Endothelial cell of umbilical vein (primary cell): Measurements from ENCODE around the gene NHLH2. TPM values are rescaled to one million over a fixed set of nuclear protein-coding genes. Genes with fewer than 3 reads are reported as not detected.

Source experiments
- BruUV-seq: library from RNA; stranded (reverse); fragments of 400-500 nt; replicated peaks from 2 replicates; lab custom pipeline; 2021; lab: Mats Ljungman, UMichigan
- CTCF ChIA-PET: fragments of 300-600, 350-600 bp; sonication (Branson Sonifier 250); formaldehyde crosslinking; loops from one replicate; lab custom pipeline; 2021; ENCODE audit warnings: antibody characterized with exemption, inconsistent platforms; lab: Charles Lee
- POLR2A ChIA-PET: fragments of 300-600, 350-600 bp; sonication (Branson Sonifier 250); formaldehyde crosslinking; loops from one replicate; lab custom pipeline; 2021; ENCODE audit warnings: antibody characterized with exemption, inconsistent platforms; lab: Charles Lee
- DNase-seq: peaks from one replicate; pipeline ENCODE4 v3.0.0-alpha.2; 2011; ENCODE audit warnings: low read depth, low spot score
- FAIRE-seq: peaks from 2 replicates; lab custom pipeline; 2011; peaks lifted over from hg19 to GRCh38; lab: Jason Lieb, UNC
- H2AFZ ChIP-seq: 2 replicates; pipeline ENCODE4 v1.6.0; 2012; ENCODE audit warnings: low read depth, low read length, control low read depth, inconsistent platforms
- H3K27ac ChIP-seq: 2 replicates; pipeline ENCODE4 v1.5.1; 2011; ENCODE audit warnings: low read depth, mild to moderate bottlenecking, control low read depth, low read length, moderate library complexity; ENCODE audit not compliant: insufficient read depth
- H3K27me3 ChIP-seq, 2 experiments: 2 replicates each; pipeline versions ENCODE4 v1.6.0 to v1.6.1; 2011; ENCODE audit warnings: low read length in 2 of 2, mixed read lengths in 1 of 2; ENCODE audit not compliant: control insufficient read depth in 2 of 2, insufficient read depth in 2 of 2
- H3K36me3 ChIP-seq, 2 experiments: 2 replicates in 1 of 2; 3 replicates in 1 of 2; pipeline ENCODE4 v1.5.1; 2011; ENCODE audit warnings: low read length in 2 of 2, mild to moderate bottlenecking in 1 of 2, moderate library complexity in 1 of 2; ENCODE audit not compliant: control insufficient read depth in 2 of 2, insufficient read depth in 2 of 2; ENCODE audit errors: extremely low read depth in 1 of 2
- H3K4me1 ChIP-seq: 3 replicates; pipeline ENCODE4 v1.5.1; 2011; ENCODE audit warnings: mild to moderate bottlenecking, low read length; ENCODE audit not compliant: control insufficient read depth, insufficient read depth; ENCODE audit errors: extremely low read depth
- H3K4me2 ChIP-seq: 2 replicates; pipeline ENCODE4 v1.6.1; 2011; ENCODE audit warnings: low read length, control low read depth, mixed read lengths; ENCODE audit not compliant: insufficient read depth
- H3K4me3 ChIP-seq, 3 experiments: fragments of 200-600 bp in 1 of 3; sonication (generic), shearing (Covaris generic) in 1 of 3; replicated peaks in 1 of 3; 2 replicates each; pipeline ENCODE4 v1.5.1; 2011 to 2016; ENCODE audit warnings: control low read depth in 3 of 3, low read length in 3 of 3, mild to moderate bottlenecking in 2 of 3, inconsistent platforms in 1 of 3, low read depth in 1 of 3, moderate library complexity in 1 of 3; ENCODE audit not compliant: insufficient read depth in 1 of 3
- H3K79me2 ChIP-seq: 2 replicates; pipeline ENCODE4 v1.6.0; 2012; ENCODE audit warnings: low read length, inconsistent platforms; ENCODE audit not compliant: control insufficient read depth, insufficient read depth
- H3K9ac ChIP-seq: replicated peaks from 2 replicates; pipeline ENCODE3; 2011; ENCODE audit warnings: low read length, control low read depth; ENCODE audit not compliant: insufficient read depth; ENCODE audit errors: extremely low read depth
- H3K9me1 ChIP-seq: replicated peaks from 3 replicates; pipeline ENCODE4 v1.6.0; 2011; ENCODE audit warnings: mild to moderate bottlenecking, low read length; ENCODE audit not compliant: control insufficient read depth, insufficient read depth; ENCODE audit errors: extremely low read depth
- H3K9me3 ChIP-seq: replicated peaks from 2 replicates; pipeline ENCODE4 v1.5.1; 2012; ENCODE audit warnings: low read length, inconsistent platforms; ENCODE audit not compliant: control insufficient read depth, insufficient read depth
- H4K20me1 ChIP-seq: replicated peaks from 2 replicates; pipeline ENCODE3; 2011; ENCODE audit warnings: mild to moderate bottlenecking, low read length; ENCODE audit not compliant: control insufficient read depth, insufficient read depth; ENCODE audit errors: extremely low read depth
- EZH2 ChIP-seq: IDR thresholded peaks from 2 replicates; pipeline ENCODE4 v1.6.1; 2012; ENCODE audit warnings: borderline replicate concordance, low read depth, mild to moderate bottlenecking, moderate library complexity, low read length, inconsistent platforms; ENCODE audit not compliant: severe bottlenecking
- FOS ChIP-seq: IDR thresholded peaks from 2 replicates; pipeline ENCODE4 v1.6.1; 2011; ENCODE audit warnings: mild to moderate bottlenecking, low read length, moderate library complexity, borderline replicate concordance; ENCODE audit not compliant: insufficient read depth
- GATA2 ChIP-seq: IDR thresholded peaks from 2 replicates; pipeline ENCODE4 v1.7.0; 2011; ENCODE audit warnings: low read depth, mild to moderate bottlenecking, moderate library complexity, mixed read lengths, low read length; ENCODE audit not compliant: insufficient read length, insufficient read depth
- JUN ChIP-seq: IDR thresholded peaks from 2 replicates; pipeline ENCODE4 v1.6.1; 2011; ENCODE audit warnings: borderline replicate concordance, low read depth; ENCODE audit not compliant: insufficient read length, insufficient read depth
- MYC ChIP-seq: IDR thresholded peaks from one replicate; pipeline ENCODE4 v1.6.1; 2011; ENCODE audit warnings: mild to moderate bottlenecking, low read depth, low read length
- POLR2A ChIP-seq: IDR thresholded peaks from 2 replicates; pipeline ENCODE4 v1.6.1; 2012; ENCODE audit warnings: low read depth, mild to moderate bottlenecking, control low read depth, low read length
- POLR2AphosphoS5 ChIP-seq: IDR thresholded peaks from 2 replicates; pipeline ENCODE4 v1.6.1; 2012; ENCODE audit warnings: low read depth, mild to moderate bottlenecking, control low read depth, low read length, moderate library complexity; ENCODE audit not compliant: insufficient read depth
- dilution Hi-C: fragments of 300-500 bp; cut with MboI; formaldehyde crosslinking; loops from one replicate; pipeline ENCODE4 v1.15.0; 2019; ENCODE audit warnings: low sequenced_read_pairs; ENCODE audit not compliant: extremely low pct_ligation_motif_present
- intact Hi-C: fragments of 100-400 bp; cut with micrococcal nuclease; formaldehyde crosslinking; loops from one replicate; pipeline ENCODE4 v1.10.0; 2022
- polyA plus RNA-seq, 4 experiments: library from polyadenylated mRNA; depleted of rRNA in 3 of 4; stranded (reverse) in 3 of 4; unstranded in 1 of 4; fragments of >200 nt; gene quantifications; 2 replicates each; pipeline versions ENCODE4 v1.2.1 to v1.2.3, GENCODE V29; 2011 to 2012; ENCODE audit warnings: missing spikeins in 1 of 4
- total RNA-seq: library from RNA; stranded (reverse); gene quantifications from 2 replicates; pipeline ENCODE4 v1.2.3, GENCODE V29; 2021
- TF ChIP-seq, protein P1 (sequence below), 2 donors: IDR thresholded peaks; 1 replicate in 1 of 2; 2 replicates in 1 of 2; pipeline ENCODE4 v1.5.1; 2011; ENCODE audit warnings: low read length in 2 of 2, mild to moderate bottlenecking in 2 of 2, moderate library complexity in 2 of 2, control low read depth in 1 of 2, inconsistent platforms in 1 of 2, low read depth in 1 of 2; ENCODE audit not compliant: insufficient read depth in 1 of 2; ENCODE audit errors: extremely low read depth in 1 of 2
- TF ChIP-seq, protein P2 (sequence below): IDR thresholded peaks from 2 replicates; pipeline ENCODE4 v1.6.1; 2011; ENCODE audit not compliant: insufficient read depth, insufficient read length

Gene NHLH2
- total and polyA plus RNA-seq, 2 donors (not counting 3 experiments of a cell fraction or from before 2014, with no cell fraction given): not detected

DNA sequence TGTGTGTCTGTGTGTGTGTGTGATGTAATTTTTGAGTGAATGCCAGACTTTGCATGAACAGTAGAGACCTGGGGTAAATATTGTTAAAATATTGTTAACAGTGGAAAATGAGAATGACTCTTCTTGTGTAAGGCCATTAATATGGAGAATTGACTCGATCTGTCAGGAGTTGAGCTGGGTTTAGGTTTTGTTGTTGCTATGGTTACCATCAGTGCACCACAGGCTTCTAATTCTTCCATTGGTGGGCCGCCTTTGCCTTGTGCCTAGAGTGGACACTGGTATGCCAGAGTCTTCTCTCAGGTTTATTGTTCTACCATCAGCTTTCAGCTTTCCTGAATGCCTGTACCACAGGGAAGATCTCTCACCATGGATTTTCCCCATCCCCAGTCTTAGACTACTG lies 10.0 kb upstream of the NHLH2 start:
- dilution Hi-C loops: no loop called here
- no peak for DNase-seq
- FAIRE-seq: no peak

DNA sequence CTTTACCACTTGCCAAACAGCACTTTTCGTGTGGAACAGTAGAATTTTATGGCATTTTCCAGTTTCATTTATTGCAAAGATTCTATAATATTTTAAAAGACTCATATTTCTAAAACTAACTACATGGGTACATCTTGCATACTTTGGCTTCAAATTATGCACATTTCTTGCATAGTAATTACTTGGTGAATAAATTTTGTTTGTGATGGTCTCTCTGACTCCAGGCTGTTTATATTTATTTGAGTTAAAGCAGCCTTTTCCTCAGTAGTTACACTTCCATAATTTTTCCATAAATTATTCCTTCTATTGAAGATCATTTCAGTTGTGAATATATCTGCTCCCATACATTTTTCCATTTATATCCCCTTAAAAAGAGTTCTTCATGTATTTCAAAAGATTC lies 6.9 kb upstream of the NHLH2 start:
- Histone ChIP-seq H3K4me2 (no peak overlapping the region), H3K27ac (no peak overlapping the region), H3K9ac (no peak overlapping the region), H3K27me3 (peaks cover 6 to 23% of the 10 kb centered on the region in 2 experiments), H3K79me2 (no peaks in the 10 kb centered on the region), H3K4me3 (no peak overlapping the region), H3K9me3 (no peaks in the 10 kb centered on the region), H4K20me1 (no peaks in the 10 kb centered on the region), H3K4me1 (no peaks in the 10 kb centered on the region), H3K36me3 (no peaks in the 10 kb centered on the region), H3K9me1 (no peaks in the 10 kb centered on the region), H2AFZ (no peak overlapping the region)
- intact Hi-C loops (no loop called here), dilution Hi-C loops (no loop called here)
- ChIA-PET CTCF (no interaction called here), POLR2A (no interaction called here)
- no peak for FAIRE-seq
- no TSS peak for BruUV-seq
- TF ChIP-seq, protein P1, sequence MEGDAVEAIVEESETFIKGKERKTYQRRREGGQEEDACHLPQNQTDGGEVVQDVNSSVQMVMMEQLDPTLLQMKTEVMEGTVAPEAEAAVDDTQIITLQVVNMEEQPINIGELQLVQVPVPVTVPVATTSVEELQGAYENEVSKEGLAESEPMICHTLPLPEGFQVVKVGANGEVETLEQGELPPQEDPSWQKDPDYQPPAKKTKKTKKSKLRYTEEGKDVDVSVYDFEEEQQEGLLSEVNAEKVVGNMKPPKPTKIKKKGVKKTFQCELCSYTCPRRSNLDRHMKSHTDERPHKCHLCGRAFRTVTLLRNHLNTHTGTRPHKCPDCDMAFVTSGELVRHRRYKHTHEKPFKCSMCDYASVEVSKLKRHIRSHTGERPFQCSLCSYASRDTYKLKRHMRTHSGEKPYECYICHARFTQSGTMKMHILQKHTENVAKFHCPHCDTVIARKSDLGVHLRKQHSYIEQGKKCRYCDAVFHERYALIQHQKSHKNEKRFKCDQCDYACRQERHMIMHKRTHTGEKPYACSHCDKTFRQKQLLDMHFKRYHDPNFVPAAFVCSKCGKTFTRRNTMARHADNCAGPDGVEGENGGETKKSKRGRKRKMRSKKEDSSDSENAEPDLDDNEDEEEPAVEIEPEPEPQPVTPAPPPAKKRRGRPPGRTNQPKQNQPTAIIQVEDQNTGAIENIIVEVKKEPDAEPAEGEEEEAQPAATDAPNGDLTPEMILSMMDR (IDR thresholded peaks at IDR 0.05; ENCODE audit: extremely low read depth in 1 of 2, insufficient read depth in 1 of 2, low read depth in 1 of 2, low read length in 2 of 2): no peak
- TF ChIP-seq, protein P2, sequence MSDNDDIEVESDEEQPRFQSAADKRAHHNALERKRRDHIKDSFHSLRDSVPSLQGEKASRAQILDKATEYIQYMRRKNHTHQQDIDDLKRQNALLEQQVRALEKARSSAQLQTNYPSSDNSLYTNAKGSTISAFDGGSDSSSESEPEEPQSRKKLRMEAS: no peak
- TF ChIP-seq FOS (no peak), GATA2 (no peak), POLR2AphosphoS5 (no peak), JUN (no peak), POLR2A (no peak), EZH2 (no peak), MYC (no peak)
- DNase-seq: no peak

More for the DNA sequence above, 10.0 kb upstream of the NHLH2 start:
- ChIA-PET CTCF (no interaction called here), POLR2A (no interaction called here)
- H3K27ac ChIP-seq: no peak overlapping the region
- no peaks in the 10 kb centered on the region for H4K20me1 ChIP-seq
- no peaks in the 10 kb centered on the region for H3K9me3 ChIP-seq
- H3K9ac ChIP-seq: no peak overlapping the region
- TF ChIP-seq JUN: no peak
- TF ChIP-seq, protein P2: no peak
- no peaks in the 10 kb centered on the region for H3K4me1 ChIP-seq
- H3K79me2 ChIP-seq: no peaks in the 10 kb centered on the region
- H3K4me2 ChIP-seq: no peak overlapping the region
- BruUV-seq: no TSS peak
- H3K36me3 ChIP-seq: no peaks in the 10 kb centered on the region
- H3K27me3 ChIP-seq: peaks cover 2 to 6% of the 10 kb centered on the region in 2 experiments
- H3K4me3 ChIP-seq: no peak overlapping the region
- no peaks in the 10 kb centered on the region for H3K9me1 ChIP-seq
- intact Hi-C loops: no loop called here
- H2AFZ ChIP-seq: no peak overlapping the region
